PFSK-1 (cell line): ENCODE results near the gene FAM83E.

ENCODE experiments used
- POLR2AphosphoS5 ChIP-seq: IDR thresholded peaks from 2 replicates; pipeline ENCODE4 v1.6.1; 2012; ENCODE audit warnings: low read depth, mild to moderate bottlenecking, control low read depth, low read length, moderate library complexity
- SIN3A ChIP-seq: IDR thresholded peaks from 2 replicates; pipeline ENCODE4 v1.6.1; 2012; ENCODE audit warnings: mild to moderate bottlenecking, low read length, moderate library complexity, borderline replicate concordance; ENCODE audit not compliant: insufficient read depth

DNA sequence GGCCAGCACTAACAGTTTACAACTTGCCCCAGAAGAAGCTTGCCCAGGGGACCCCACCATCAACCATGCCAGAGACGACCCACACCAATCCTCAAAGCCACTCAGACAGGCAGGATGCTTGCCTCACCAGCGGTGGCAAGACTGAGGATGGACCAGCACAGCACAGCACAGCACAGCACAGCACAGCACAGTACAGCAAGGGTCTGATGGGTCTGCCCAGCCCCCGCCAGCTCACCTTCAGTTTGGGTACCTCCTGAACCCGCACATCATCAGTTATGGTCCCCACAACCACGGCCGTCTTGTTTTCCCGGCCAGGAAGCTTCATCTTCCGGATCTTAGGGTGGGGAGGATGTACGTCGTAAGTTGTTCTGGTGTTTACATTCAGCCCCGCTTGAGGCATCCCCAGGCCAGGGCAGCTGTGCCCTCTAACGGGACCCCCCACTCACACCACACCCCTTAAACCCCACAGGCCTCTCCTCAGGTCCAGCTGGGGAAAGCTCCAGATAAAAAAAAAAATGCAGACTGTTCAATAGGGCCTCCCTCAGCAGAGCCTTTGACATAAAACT is 1.7 kb upstream of the FAM83E start:
- TF ChIP-seq POLR2AphosphoS5 (no peak), SIN3A (no peak)
